ENCODE data around the gene TENT4A. TPM values are rescaled to one million over a fixed set of nuclear protein-coding genes. Genes with fewer than 3 reads are reported as not detected.
"Not testable (repeated sequence)": the region's sequence is repeated elsewhere in the genome, so short reads cannot be mapped to it uniquely, and the experiment has no call there.

TENT4A gene
- polyA plus RNA-seq (2013, experiment 1 of 2): 27.1 TPM
- polyA plus RNA-seq (2013, experiment 2 of 2): 25.7 TPM

- no peak within 1 kb of the TSS for H2BK12ac ChIP-seq (ENCODE audit: low read length)
- peaks cover 11% of the 10 kb centered on the region for H3K79me1 ChIP-seq (ENCODE audit: low read depth, low read length)
- H3K4me1 ChIP-seq (ENCODE audit: control insufficient read depth in 2 of 2, insufficient read depth in 1 of 2, low read depth in 1 of 2, low read length in 2 of 2): peaks cover 15 to 23% of the 10 kb centered on the region in 2 donors
- peaks cover 0 to 2% (median 0%) of the 10 kb centered on the region in 3 experiments for H3K27me3 ChIP-seq (ENCODE audit: control insufficient read depth in 3 of 3, insufficient read depth in 3 of 3, low read depth in 1 of 3, low read length in 3 of 3)
- peak within 1 kb of the TSS; percentile 95 for H3K18ac ChIP-seq (ENCODE audit: low read length)
- peak within 1 kb of the TSS; percentile 67 to 98 for H3K4me3 ChIP-seq (ENCODE audit: low read length in 2 of 2)
- peak within 1 kb of the TSS; percentile 19 for H3K4ac ChIP-seq (ENCODE audit: low read length)
- no peak within 1 kb of the TSS for H2BK120ac ChIP-seq (ENCODE audit: low read depth, low read length)
- peak within 1 kb of the TSS; percentile 77 for H3K14ac ChIP-seq (ENCODE audit: low read length)
- H3K9me3 ChIP-seq (replicated peaks in 1 of 2; ENCODE audit: control insufficient read depth in 2 of 2, insufficient read depth in 1 of 2, low read depth in 1 of 2, low read length in 2 of 2): no peaks in the 10 kb centered on the region
- H4K8ac ChIP-seq (ENCODE audit: low read depth, low read length): no peak within 1 kb of the TSS
- H2BK5ac ChIP-seq (ENCODE audit: low read length): peak within 1 kb of the TSS; percentile 83
- no CpG with 5 or more reads among the region's 174 CpGs for WGBS, 2 donors (ENCODE audit: extremely low coverage in 2 of 2, insufficient read length in 2 of 2, insufficient replicate concordance in 1 of 2)
- H3K23ac ChIP-seq (ENCODE audit: low read depth, low read length, poor library complexity): peak within 1 kb of the TSS; percentile 90
- H4K91ac ChIP-seq (ENCODE audit: low read depth, low read length, poor library complexity): no peak within 1 kb of the TSS
- peak within 1 kb of the TSS; percentile 97 for H2AFZ ChIP-seq (ENCODE audit: low read length)
- no peak within 1 kb of the TSS for H2AK5ac ChIP-seq (ENCODE audit: low read depth, low read length)
- peak within 1 kb of the TSS; percentile 89 for H3K9ac ChIP-seq (ENCODE audit: low read depth, low read length, poor library complexity)
- DNase-seq (ENCODE audit: low spot score): no peak
- H2BK15ac ChIP-seq (ENCODE audit: low read length): peak within 1 kb of the TSS; percentile 46
- peaks cover 5 to 36% of the 10 kb centered on the region in 2 donors for H3K36me3 ChIP-seq (replicated peaks in 1 of 2; ENCODE audit: control insufficient read depth in 2 of 2, insufficient read depth in 2 of 2, low read length in 2 of 2)
- peak within 1 kb of the TSS; percentile 92 for H3K4me2 ChIP-seq (ENCODE audit: insufficient read depth, low read length, poor library complexity, severe bottlenecking)
- H3K27ac ChIP-seq (replicated peaks; ENCODE audit: low read length): peak within 1 kb of the TSS; percentile 98
Measured at GRCh38 chr5:6713274-6714225, at the start of gene TENT4A. TSS of gene TENT4A (plus strand) at chr5:6713432. CDS start at chr5:6713984, 552 bp downstream.

GRCh38 chr5:6666762-6667161 is 46.5 kb upstream of the TENT4A start:
- no peak overlapping the region for H3K4me3 ChIP-seq (ENCODE audit: low read length in 2 of 2)
- H3K27me3 ChIP-seq (ENCODE audit: control insufficient read depth in 3 of 3, insufficient read depth in 3 of 3, low read depth in 1 of 3, low read length in 3 of 3): no peaks in the 10 kb centered on the region
- no peaks in the 10 kb centered on the region for H3K79me1 ChIP-seq (ENCODE audit: low read depth, low read length)
- DNase-seq (ENCODE audit: low spot score): no peak
- H2BK5ac ChIP-seq (ENCODE audit: low read length): no peak overlapping the region
- H4K8ac ChIP-seq (ENCODE audit: low read depth, low read length): no peak overlapping the region
- H3K4me1 ChIP-seq (ENCODE audit: control insufficient read depth in 2 of 2, insufficient read depth in 1 of 2, low read depth in 1 of 2, low read length in 2 of 2): no peaks in the 10 kb centered on the region
- no peak overlapping the region for H3K4ac ChIP-seq (ENCODE audit: low read length)
- no peak overlapping the region for H2BK15ac ChIP-seq (ENCODE audit: low read length)
- peak overlapping the region; percentile 92 for H3K23ac ChIP-seq (ENCODE audit: low read depth, low read length, poor library complexity)
- H3K36me3 ChIP-seq (replicated peaks in 1 of 2; ENCODE audit: control insufficient read depth in 2 of 2, insufficient read depth in 2 of 2, low read length in 2 of 2): peaks cover 2 to 32% of the 10 kb centered on the region in 2 donors
- no peak overlapping the region for H2BK12ac ChIP-seq (ENCODE audit: low read length)
- H3K27ac ChIP-seq (replicated peaks; ENCODE audit: low read length): no peak overlapping the region
- H2AK5ac ChIP-seq (ENCODE audit: low read depth, low read length): no peak overlapping the region
- H3K14ac ChIP-seq (ENCODE audit: low read length): peak overlapping the region; percentile 31
- no peak overlapping the region for H2AFZ ChIP-seq (ENCODE audit: low read length)
- peaks cover 0 to 4% of the 10 kb centered on the region in 2 donors for H3K9me3 ChIP-seq (replicated peaks in 1 of 2; ENCODE audit: control insufficient read depth in 2 of 2, insufficient read depth in 1 of 2, low read depth in 1 of 2, low read length in 2 of 2)
- H3K4me2 ChIP-seq (ENCODE audit: insufficient read depth, low read length, poor library complexity, severe bottlenecking): no peak overlapping the region
- no peak overlapping the region for H3K18ac ChIP-seq (ENCODE audit: low read length)
- WGBS, 2 donors (ENCODE audit: extremely low coverage in 2 of 2, insufficient read length in 2 of 2, insufficient replicate concordance in 1 of 2): no CpG with 5 or more reads among the region's 15 CpGs
- H3K9ac ChIP-seq (ENCODE audit: low read depth, low read length, poor library complexity): peak overlapping the region; percentile 27
- H2BK120ac ChIP-seq (ENCODE audit: low read depth, low read length): no peak overlapping the region
- no peak overlapping the region for H4K91ac ChIP-seq (ENCODE audit: low read depth, low read length, poor library complexity)

GRCh38 chr5:6667648-6668047 is 45.6 kb upstream of the TENT4A start:
- Histone ChIP-seq H3K4me2 (ENCODE audit: insufficient read depth, low read length, poor library complexity, severe bottlenecking) (no peak overlapping the region), H2BK120ac (ENCODE audit: low read depth, low read length) (no peak overlapping the region), H4K91ac (ENCODE audit: low read depth, low read length, poor library complexity) (no peak overlapping the region), H2BK5ac (ENCODE audit: low read length) (no peak overlapping the region), H4K8ac (ENCODE audit: low read depth, low read length) (no peak overlapping the region), H2BK12ac (ENCODE audit: low read length) (no peak overlapping the region), H3K4me3 (ENCODE audit: low read length in 2 of 2) (no peak overlapping the region), H3K9ac (ENCODE audit: low read depth, low read length, poor library complexity) (no peak overlapping the region), H3K27ac (replicated peaks; ENCODE audit: low read length) (no peak overlapping the region), H2AFZ (ENCODE audit: low read length) (no peak overlapping the region), H2BK15ac (ENCODE audit: low read length) (no peak overlapping the region), H3K23ac (ENCODE audit: low read depth, low read length, poor library complexity) (no peak overlapping the region), H3K27me3 (ENCODE audit: control insufficient read depth in 3 of 3, insufficient read depth in 3 of 3, low read depth in 1 of 3, low read length in 3 of 3) (no peaks in the 10 kb centered on the region), H3K4ac (ENCODE audit: low read length) (no peak overlapping the region), H3K9me3 (replicated peaks in 1 of 2; ENCODE audit: control insufficient read depth in 2 of 2, insufficient read depth in 1 of 2, low read depth in 1 of 2, low read length in 2 of 2) (peaks cover 0 to 4% of the 10 kb centered on the region in 2 donors), H3K14ac (ENCODE audit: low read length) (no peak overlapping the region), H3K79me1 (ENCODE audit: low read depth, low read length) (no peaks in the 10 kb centered on the region), H3K4me1 (ENCODE audit: control insufficient read depth in 2 of 2, insufficient read depth in 1 of 2, low read depth in 1 of 2, low read length in 2 of 2) (no peaks in the 10 kb centered on the region), H2AK5ac (ENCODE audit: low read depth, low read length) (no peak overlapping the region), H3K18ac (ENCODE audit: low read length) (no peak overlapping the region), H3K36me3 (replicated peaks in 1 of 2; ENCODE audit: control insufficient read depth in 2 of 2, insufficient read depth in 2 of 2, low read length in 2 of 2) (peaks cover 2 to 26% of the 10 kb centered on the region in 2 donors)
- WGBS, 2 donors (ENCODE audit: extremely low coverage in 2 of 2, insufficient read length in 2 of 2, insufficient replicate concordance in 1 of 2): no CpG with 5 or more reads among the region's 5 CpGs
- no peak for DNase-seq (ENCODE audit: low spot score)

- not testable (repeated sequence) for H3K14ac ChIP-seq (ENCODE audit: low read length); H2AFZ ChIP-seq (ENCODE audit: low read length); H3K4me1 ChIP-seq (ENCODE audit: control insufficient read depth in 2 of 2, insufficient read depth in 1 of 2, low read depth in 1 of 2, low read length in 2 of 2); H3K79me1 ChIP-seq (ENCODE audit: low read depth, low read length); H3K9ac ChIP-seq (ENCODE audit: low read depth, low read length, poor library complexity); H3K23ac ChIP-seq (ENCODE audit: low read depth, low read length, poor library complexity); H2BK15ac ChIP-seq (ENCODE audit: low read length); H4K91ac ChIP-seq (ENCODE audit: low read depth, low read length, poor library complexity); H3K27ac ChIP-seq (replicated peaks; ENCODE audit: low read length); H4K8ac ChIP-seq (ENCODE audit: low read depth, low read length); DNase-seq (ENCODE audit: low spot score); H3K27me3 ChIP-seq (ENCODE audit: control insufficient read depth in 3 of 3, insufficient read depth in 3 of 3, low read depth in 1 of 3, low read length in 3 of 3); H3K4me3 ChIP-seq (ENCODE audit: low read length in 2 of 2); H2BK120ac ChIP-seq (ENCODE audit: low read depth, low read length); H3K4ac ChIP-seq (ENCODE audit: low read length); H2BK5ac ChIP-seq (ENCODE audit: low read length); H2AK5ac ChIP-seq (ENCODE audit: low read depth, low read length); H3K4me2 ChIP-seq (ENCODE audit: insufficient read depth, low read length, poor library complexity, severe bottlenecking); H3K18ac ChIP-seq (ENCODE audit: low read length); H2BK12ac ChIP-seq (ENCODE audit: low read length)
- Histone ChIP-seq H3K9me3 (replicated peaks in 1 of 2; ENCODE audit: control insufficient read depth in 2 of 2, insufficient read depth in 1 of 2, low read depth in 1 of 2, low read length in 2 of 2) (peaks cover 3 to 12% of the 10 kb centered on the region in 2 donors), H3K36me3 (replicated peaks in 1 of 2; ENCODE audit: control insufficient read depth in 2 of 2, insufficient read depth in 2 of 2, low read length in 2 of 2) (peaks cover 3 to 23% of the 10 kb centered on the region in 2 donors)
- WGBS, 2 donors (ENCODE audit: extremely low coverage in 2 of 2, insufficient read length in 2 of 2, insufficient replicate concordance in 1 of 2): no CpG with 5 or more reads among the region's 9 CpGs
Measured at GRCh38 chr5:6668717-6669116, 44.5 kb upstream of the TENT4A start.
